ENCODE measurements around the gene GMDS.

DNA sequence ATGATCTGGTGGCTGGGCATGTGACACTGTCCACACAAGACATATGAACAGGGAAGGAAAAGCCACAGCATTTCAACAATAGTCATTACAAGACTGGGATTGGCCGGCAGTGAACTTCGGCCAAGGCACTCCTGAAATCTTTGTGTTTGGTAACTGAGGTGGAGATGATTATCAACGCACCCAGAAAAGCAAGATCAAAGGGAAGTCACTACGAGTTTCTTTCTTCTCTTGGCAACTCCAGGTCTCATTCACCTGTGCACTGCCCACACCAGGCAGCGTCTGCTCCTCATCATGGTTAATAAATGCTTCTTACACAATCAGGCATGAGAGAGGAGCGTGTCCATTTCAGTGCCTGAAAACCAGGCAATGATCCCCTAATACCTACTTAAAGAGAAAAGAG, 656.2 kb downstream of the GMDS start:
- TF ChIP-seq, protein P1, sequence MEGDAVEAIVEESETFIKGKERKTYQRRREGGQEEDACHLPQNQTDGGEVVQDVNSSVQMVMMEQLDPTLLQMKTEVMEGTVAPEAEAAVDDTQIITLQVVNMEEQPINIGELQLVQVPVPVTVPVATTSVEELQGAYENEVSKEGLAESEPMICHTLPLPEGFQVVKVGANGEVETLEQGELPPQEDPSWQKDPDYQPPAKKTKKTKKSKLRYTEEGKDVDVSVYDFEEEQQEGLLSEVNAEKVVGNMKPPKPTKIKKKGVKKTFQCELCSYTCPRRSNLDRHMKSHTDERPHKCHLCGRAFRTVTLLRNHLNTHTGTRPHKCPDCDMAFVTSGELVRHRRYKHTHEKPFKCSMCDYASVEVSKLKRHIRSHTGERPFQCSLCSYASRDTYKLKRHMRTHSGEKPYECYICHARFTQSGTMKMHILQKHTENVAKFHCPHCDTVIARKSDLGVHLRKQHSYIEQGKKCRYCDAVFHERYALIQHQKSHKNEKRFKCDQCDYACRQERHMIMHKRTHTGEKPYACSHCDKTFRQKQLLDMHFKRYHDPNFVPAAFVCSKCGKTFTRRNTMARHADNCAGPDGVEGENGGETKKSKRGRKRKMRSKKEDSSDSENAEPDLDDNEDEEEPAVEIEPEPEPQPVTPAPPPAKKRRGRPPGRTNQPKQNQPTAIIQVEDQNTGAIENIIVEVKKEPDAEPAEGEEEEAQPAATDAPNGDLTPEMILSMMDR (IDR thresholded peaks at IDR 0.05; ENCODE audit: low read length), result no peak
- no peak for TF ChIP-seq EZH2 (optimal IDR thresholded peaks at IDR 0.05; ENCODE audit: low read depth, low read length)
